Amygdala (tissue), 56 donors: Measurements from ENCODE around the gene SMG6.

Source experiments
- DNase-seq, 56 donors: peaks; one replicate each; lab custom pipeline; 2025; lab: John Stamatoyannopoulos, UW

Gene SMG6

DNA sequence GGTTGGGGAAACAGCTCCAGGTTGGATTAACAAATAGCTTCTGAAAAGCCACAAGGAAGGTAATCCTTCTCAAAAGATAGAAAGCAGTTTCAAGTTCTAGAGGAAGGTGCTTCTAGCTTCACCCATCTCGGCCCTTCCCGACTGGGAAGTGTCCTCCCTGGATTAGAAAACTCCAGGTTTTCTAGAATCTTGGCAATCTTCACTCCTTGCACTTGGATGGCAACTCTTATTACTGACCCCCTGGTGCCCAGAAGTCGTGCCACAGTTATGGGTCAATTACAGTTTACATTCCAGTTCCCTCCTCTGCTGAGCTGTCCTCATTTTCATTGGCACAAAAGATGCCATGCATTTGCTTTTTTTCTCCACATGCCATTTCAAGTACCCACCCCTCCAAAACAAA is 65.6 kb downstream of the SMG6 start:
- no peak for DNase-seq

DNA sequence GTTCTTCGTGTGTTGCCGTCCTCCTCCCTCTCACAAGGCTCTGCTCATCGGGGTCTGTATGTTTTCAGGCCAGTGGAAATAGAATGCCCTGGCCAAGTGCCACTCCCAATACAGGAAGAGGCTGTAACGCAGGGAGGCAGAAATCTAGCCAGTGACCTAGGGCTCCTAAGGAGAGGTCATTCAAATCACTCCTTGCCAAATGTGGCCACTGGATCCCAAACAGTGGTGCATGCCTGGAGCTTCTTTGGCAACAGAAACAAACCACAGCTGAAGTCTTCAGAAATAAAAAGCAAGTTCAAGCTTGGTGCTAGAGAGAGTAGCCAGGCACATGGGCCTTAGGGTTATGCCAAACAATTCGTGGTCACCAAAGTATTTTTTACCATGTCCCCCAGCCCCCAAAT is 66.1 kb downstream of the SMG6 start:
- no peak for DNase-seq

DNA sequence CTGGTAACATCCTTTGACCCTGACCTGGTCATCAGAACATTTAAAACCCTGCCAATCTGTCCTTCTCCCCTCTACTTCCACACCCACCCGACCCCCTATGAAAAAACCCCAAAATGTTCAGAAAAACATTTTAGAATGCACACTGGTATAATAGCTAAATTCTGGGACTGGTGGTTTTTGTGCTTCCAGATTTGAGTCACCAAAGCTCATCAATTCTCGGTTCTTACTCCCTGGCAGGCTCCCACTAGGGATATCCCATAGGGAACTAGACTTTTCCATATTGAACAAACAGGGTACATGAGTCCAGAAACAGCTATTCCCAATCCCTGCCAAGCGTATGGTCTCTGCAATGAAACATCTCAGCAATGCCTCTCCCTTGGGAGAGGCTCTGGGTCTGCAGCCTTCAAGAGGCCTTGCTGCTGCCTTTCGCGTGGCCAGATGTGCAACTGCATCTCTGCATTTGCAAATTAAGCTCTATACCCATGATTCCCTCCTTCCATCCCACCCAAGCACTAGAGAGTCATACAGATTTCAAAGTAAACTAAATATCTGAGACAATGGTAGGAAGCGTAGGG is 67.7 kb downstream of the SMG6 start:
- DNase-seq: no peak

DNA sequence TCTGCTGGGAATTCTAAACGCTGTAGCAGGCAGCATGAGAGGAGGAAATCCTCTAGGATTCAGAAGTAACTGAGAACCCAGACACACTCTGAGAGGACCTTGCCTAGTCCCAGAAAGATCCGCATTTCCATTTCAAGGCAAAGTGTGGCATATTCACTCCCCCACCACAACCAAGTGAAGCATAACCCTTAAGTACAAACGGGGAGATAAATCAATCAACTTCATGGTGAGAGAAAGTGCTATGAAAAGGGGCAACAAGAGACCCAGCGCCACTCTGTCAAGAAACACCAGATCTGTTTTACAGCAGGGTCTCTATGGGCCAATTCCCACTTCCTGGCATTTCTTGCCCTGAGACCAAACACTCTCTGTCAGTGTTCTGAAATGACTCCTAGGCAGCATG is 68.3 kb downstream of the SMG6 start:
- no peak for DNase-seq

DNA sequence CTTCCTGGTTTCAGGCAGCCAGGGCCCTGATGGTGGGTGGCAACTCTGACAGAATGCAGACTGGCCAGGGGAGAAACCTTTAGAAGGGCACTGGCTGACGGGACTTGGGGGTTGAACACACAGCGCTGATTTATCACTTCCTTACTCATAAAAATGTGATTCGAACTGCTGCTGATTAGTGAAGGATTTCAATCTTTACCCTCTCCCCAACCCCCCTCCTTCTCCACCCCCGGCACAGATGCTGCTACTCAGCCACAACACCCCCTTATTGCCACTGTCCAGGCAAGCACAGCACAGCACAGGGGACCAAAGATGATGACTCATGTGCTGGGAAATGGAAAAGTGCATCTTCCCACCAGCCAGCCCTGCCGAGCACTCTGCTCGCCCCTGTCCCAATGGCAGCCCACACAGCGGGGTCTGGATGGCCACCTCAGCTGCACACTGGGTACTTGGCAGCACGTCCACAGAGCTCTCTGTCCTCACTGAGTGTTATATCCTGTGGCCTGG is 70.1 kb downstream of the SMG6 start:
- peak in 2 of 56 donors; percentile 18 to 20 for DNase-seq

GRCh38 chr17:2232244-2232638 is 71.3 kb downstream of the SMG6 start:
- DNase-seq: no peak

GRCh38 chr17:2230877-2231276 is 72.7 kb downstream of the SMG6 start:
- no peak for DNase-seq

DNA sequence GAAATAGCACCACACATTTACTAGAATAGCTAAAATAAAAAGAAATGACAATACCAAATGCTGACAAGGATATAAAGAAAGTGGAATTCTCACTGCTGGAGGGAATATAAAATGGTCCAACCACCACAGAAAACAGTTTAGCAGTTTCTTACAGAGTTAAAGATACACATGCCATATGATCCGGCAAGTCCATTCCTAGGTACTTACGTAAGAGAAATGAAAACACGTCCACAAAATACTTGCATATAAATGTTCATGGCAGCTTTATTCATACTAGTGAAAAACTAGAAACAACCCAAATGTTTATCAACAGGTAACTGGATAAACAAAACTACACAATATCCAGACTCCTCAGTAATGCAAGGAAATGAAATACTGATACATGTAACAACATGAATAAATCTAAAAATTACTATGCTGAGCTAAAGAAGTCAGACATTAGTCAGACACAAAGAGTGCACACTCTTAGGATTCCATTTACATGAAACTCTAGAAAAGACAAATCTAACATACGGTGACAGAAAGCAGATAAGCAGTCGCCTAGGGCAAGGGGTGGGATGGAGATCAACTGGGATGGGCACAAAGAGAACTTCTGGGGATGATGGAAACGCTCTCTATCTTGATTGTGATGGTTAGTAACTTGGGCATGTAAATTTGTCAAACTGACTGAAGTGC is 76.4 kb downstream of the SMG6 start:
- no peak for DNase-seq

DNA sequence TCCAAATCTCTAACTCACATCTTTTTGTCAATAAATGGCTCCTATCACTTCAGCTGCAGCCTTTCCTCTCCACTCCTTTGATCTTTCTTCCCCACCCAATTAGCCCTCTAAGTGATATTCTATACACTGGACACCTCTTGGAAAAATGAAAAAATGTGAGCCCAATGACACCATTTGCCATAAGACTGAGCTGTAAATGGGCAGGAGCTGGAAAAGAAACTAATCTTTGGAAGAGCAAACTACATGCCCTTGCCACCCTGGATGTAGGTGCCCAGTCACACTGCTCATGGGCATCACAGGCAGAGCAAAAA is 80.0 kb downstream of the SMG6 start:
- no peak for DNase-seq

DNA sequence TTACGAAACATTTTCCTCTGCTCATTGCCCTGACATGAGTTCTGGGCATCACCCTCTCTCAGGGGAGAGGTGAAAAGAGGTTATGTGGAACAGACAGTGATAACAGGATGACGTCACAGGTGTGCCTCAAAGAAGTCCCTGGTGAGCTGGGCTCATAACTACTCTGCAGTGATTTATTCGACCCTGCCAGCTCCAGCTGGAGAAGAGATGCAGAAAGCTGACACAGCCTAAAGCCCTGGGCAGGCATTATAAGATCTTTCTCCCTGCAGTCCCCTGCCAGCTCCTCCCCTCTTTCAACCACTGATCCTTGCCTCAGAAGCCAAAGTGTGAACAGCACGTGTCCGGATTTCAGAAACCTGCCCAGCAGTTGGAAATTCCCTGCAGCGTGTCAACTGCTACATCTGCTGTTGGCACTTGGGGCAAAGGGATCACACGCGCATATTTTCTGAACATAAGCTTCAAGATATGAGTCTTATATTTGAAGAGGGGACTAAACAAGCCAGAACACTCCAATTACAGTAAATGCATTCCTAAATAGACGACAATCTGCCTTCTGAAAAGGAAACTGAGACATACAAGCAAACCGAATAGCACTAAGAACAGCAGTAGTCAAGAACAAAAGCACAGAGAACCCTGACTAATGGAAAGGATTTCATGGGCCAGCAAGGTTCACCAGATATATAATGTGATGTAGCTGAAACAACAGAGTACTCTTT is 80.5 kb downstream of the SMG6 start:
- DNase-seq: peak in 1 of 56 donors; percentile 5

GRCh38 chr17:2222301-2222700 is 81.3 kb downstream of the SMG6 start:
- no peak for DNase-seq

DNA sequence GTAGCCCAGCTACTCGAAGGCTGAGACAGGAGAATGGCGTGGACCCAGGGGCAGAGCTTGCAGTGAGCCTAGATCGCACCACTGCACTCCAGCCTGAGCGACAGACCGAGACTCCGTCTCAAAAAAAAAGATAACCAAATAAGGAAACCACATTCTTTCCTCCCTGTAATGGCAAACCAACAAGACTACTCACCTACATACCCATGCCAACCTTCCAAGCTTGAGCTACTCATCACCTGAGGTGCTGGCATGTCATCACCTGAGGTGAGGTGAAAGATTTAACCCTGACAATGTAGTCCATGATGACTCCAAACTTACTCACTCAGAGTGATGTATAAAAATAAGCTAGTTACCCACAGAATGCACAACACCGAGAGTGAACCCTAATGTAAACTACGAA is 85.2 kb downstream of the SMG6 start:
- DNase-seq: no peak

DNA sequence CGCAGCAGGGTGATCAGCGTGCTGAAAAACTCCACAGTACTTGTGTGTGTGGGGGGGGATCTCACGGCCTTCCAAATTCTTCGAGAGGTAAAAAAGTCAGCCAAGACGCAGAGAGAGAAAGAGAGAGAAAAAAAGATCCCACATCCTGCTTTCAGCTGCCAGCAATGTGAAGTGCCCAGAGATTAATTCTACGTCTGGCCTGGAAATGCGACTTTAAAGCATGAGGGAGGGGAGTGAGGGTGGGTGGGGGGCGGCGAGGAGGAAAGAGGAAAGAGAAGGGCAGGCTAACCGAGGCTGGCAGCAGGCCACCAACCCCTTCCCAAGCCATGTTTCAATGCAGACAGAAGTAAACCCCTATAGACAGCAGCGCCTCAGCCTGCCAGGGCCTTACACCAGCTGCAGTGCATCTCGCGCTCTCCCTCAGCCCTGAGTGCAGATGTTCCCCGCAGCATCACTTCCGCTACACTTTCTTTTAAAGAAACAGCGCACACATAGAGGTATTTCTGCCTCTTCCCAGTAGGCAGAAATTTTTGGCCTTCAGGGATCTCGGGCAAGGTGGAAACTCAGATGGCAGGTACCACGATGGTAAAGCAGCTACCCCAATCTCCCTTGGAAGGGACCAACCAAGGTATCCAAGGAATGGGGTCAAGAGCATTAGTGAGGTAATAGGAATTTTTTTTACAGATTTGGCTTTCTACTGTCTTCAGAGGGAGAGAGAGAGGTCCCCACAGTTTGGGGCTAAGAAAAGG is 87.8 kb downstream of the SMG6 start:
- DNase-seq: peak in 22 of 56 donors; percentile 18 to 65 (median 40)

GRCh38 chr17:2214929-2215615 is 88.5 kb downstream of the SMG6 start:
- DNase-seq: peak in 3 of 56 donors; percentile 18 to 51 (median 23)

GRCh38 chr17:2214047-2214928 is 89.3 kb downstream of the SMG6 start:
- peak in 40 of 56 donors; percentile 19 to 81 (median 49) for DNase-seq

- peak in 18 of 56 donors; percentile 3 to 46 (median 24) for DNase-seq
Observed at GRCh38 chr17:2213291-2213960, 90.2 kb downstream of the SMG6 start.

DNA sequence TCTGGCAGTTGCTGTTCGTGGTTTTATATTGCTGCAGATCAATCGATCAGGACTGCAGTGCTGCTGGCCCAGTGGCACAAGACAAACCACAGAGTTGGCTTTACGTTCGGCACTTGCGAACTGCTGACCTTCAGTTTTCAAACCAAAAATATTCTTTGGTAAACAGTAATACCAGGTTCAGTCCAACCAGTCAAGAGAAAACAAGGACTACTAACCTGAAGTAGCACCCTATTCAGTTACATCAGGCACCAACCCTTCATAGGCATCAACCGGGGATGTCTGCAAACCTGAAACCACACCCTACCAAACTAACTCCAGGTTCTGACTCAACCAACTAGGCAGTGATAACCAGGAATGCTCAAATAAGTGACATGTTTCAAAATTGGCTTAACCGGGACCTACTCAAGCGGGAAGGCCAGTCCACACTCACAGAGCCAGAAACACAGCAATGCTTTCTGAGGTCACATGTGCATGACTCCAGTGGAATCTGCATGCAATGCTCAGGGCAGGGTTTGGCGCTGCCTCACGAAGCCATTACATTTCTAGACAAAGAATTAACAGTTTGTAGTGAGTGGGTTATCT is 91.1 kb downstream of the SMG6 start:
- peak in 11 of 56 donors; percentile 7 to 51 (median 18) for DNase-seq

DNA sequence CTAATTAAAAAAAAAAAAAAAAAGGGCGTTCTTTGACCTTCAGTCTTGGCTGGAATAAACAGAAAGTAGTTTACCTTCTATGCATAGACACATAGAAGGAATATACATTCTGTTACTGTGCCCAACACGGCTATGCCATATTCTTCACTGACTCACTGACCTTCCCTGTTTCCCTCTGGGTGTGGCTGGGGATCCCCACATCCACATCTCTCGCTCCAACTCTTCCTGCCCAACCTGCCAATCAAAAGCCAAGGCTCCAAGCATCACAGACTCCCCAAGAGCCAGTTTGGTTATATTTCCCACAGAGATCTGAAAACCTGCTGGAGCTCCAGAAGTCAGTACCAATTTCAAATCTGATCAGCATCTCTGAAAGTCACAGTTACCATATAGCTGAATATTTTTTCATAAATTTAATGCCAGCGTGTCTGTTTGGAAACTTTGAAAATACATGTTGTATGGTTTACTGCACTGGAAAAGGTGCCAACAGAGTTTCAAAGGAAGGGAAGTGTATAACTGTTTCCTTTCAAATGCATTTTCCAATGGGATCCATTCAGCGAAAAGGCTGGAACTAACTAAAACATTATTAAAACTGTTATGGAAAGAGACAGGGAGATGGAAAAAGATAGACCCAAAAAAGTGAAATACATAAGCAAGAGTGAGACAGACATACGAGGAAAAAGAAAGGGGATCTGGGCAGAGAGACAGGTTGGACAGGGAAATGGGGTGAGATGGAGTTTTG is 91.8 kb downstream of the SMG6 start:
- no peak for DNase-seq
